Lower leg skin (tissue), 3 donors: ENCODE measurements around the gene CRB2.

Experiments
- POLR2A ChIP-seq, 2 donors: fragments of 450-650 bp; IDR thresholded peaks; one replicate each; pipeline ENCODE4 v1.6.1; 2016 to 2017; ENCODE audit warnings: antibody characterized with exemption in 2 of 2, mild to moderate bottlenecking in 1 of 2, moderate library complexity in 1 of 2
- TF ChIP-seq, protein P1 (sequence below), 3 donors: fragments of 450-650 bp; IDR thresholded peaks; one replicate each; pipeline ENCODE4 v1.5.1; 2016; ENCODE audit warnings: antibody characterized with exemption in 3 of 3, mild to moderate bottlenecking in 3 of 3, moderate library complexity in 2 of 3

DNA sequence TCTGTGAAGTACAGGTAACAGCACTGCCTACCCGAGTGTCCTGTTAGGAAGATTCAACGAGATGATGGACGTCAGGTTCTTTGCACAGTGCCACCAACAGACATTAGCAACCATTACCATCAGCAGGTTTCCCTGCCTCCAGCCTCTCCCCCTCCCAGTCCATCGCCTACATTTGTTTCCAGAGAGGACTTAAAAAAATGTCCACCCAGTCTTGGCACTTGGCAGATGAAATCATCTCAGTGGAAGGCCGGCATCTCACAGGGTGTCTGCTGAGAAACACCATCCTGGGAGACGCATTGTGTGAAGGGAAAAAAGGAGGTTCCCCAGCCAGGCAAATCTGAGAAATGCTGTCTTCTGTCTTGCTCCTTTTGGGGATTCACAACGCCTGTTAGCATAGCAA, 58.2 kb downstream of the CRB2 start:
- TF ChIP-seq, protein P1, sequence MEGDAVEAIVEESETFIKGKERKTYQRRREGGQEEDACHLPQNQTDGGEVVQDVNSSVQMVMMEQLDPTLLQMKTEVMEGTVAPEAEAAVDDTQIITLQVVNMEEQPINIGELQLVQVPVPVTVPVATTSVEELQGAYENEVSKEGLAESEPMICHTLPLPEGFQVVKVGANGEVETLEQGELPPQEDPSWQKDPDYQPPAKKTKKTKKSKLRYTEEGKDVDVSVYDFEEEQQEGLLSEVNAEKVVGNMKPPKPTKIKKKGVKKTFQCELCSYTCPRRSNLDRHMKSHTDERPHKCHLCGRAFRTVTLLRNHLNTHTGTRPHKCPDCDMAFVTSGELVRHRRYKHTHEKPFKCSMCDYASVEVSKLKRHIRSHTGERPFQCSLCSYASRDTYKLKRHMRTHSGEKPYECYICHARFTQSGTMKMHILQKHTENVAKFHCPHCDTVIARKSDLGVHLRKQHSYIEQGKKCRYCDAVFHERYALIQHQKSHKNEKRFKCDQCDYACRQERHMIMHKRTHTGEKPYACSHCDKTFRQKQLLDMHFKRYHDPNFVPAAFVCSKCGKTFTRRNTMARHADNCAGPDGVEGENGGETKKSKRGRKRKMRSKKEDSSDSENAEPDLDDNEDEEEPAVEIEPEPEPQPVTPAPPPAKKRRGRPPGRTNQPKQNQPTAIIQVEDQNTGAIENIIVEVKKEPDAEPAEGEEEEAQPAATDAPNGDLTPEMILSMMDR (IDR thresholded peaks at IDR 0.05) = no peak
- TF ChIP-seq POLR2A (IDR thresholded peaks at IDR 0.05) = no peak
